Peyer's patch (tissue), 4 donors: Measurements from ENCODE around the gene CLDN5. TPM values are rescaled to one million over a fixed set of nuclear protein-coding genes. Genes with fewer than 3 reads are reported as not detected.
A peak's percentile ranks its signal among the peaks of the same experiment; 100 is the strongest.

Experiments used
- DNase-seq, 3 donors: peaks; one replicate each; pipeline ENCODE4 v3.0.0-alpha.2; 2017 to 2019
- H3K27ac ChIP-seq, 4 donors: fragments of 200-600 bp; sonication (generic); one replicate each; pipeline ENCODE4 v1.5.1; 2016 to 2019
- H3K27me3 ChIP-seq, 2 donors: fragments of 200-600 bp; sonication (generic); one replicate each; pipeline ENCODE4 v1.5.1; 2019
- H3K36me3 ChIP-seq, 3 donors: fragments of 200-600 bp; sonication (generic); one replicate each; pipeline ENCODE4 v1.5.1; 2016 to 2019
- H3K4me1 ChIP-seq, 4 donors: fragments of 200-600 bp; sonication (generic); one replicate each; pipeline ENCODE4 v1.5.1; 2016 to 2019
- H3K4me3 ChIP-seq, 4 donors: fragments of 200-600 bp; sonication (generic); 1 replicate in 3 of 4; 2 replicates in 1 of 4; pipeline ENCODE4 v1.5.1; 2016 to 2019; ENCODE audit warnings: mild to moderate bottlenecking in 1 of 4
- H3K9me3 ChIP-seq, 4 donors: fragments of 200-600 bp; sonication (generic); one replicate each; pipeline ENCODE4 v1.5.1; 2016 to 2019; ENCODE audit warnings: mild to moderate bottlenecking in 1 of 4
- CTCF ChIP-seq, 6 experiments: fragments of 450-650 bp in 4 of 6; fragments of 200-600 bp in 2 of 6; sonication (generic) in 1 of 6; IDR thresholded peaks; one replicate each; pipeline ENCODE4 v1.5.1; 2017 to 2019; ENCODE audit warnings: antibody characterized with exemption in 6 of 6, mild to moderate bottlenecking in 3 of 6, moderate library complexity in 1 of 6
- POLR2A ChIP-seq, 2 donors: fragments of 450-650 bp; IDR thresholded peaks; one replicate each; pipeline ENCODE4 v1.5.1; 2017; ENCODE audit warnings: antibody characterized with exemption in 2 of 2, mild to moderate bottlenecking in 2 of 2, moderate library complexity in 2 of 2
- total RNA-seq, 4 donors: library from RNA; depleted of rRNA; stranded (reverse); fragments of >200 nt; gene quantifications; one replicate each; pipeline ENCODE4 v1.1.0, GENCODE V29; 2016

Gene CLDN5
- total RNA-seq, 4 donors from 2014 or later, result 27.0 to 67.0 (median 34.1) TPM

- H3K4me3 ChIP-seq, result peak overlapping the region; percentile 76 to 93 (median 82)
- no peaks in the 10 kb centered on the region for H3K9me3 ChIP-seq
- H3K36me3 ChIP-seq, result peaks cover 0 to 2% (median 0%) of the 10 kb centered on the region in 3 donors
- TF ChIP-seq CTCF (IDR thresholded peaks at IDR 0.05), result no peak
- TF ChIP-seq POLR2A (IDR thresholded peaks at IDR 0.05), result no peak
- no peaks in the 10 kb centered on the region for H3K27me3 ChIP-seq
- DNase-seq, result no peak
- peaks cover 0 to 21% (median 6%) of the 10 kb centered on the region in 4 donors for H3K4me1 ChIP-seq
- H3K27ac ChIP-seq, result peak overlapping the region in 1 of 4 donors; percentile 85
Observed at GRCh38 chr22:19480173-19480568, 44.0 kb downstream of the CLDN5 start.

GRCh38 chr22:19479355-19480172 is 44.6 kb downstream of the CLDN5 start, which contains the start of gene CDC45:
TSS of gene CDC45 (plus strand) at chr22:19479920. CDS start at chr22:19479969, 49 bp downstream.
- peak; percentile 93 to 98 (median 95) for DNase-seq
- H3K27ac ChIP-seq, result peak within 1 kb of the TSS; percentile 85 to 96 (median 92)
- H3K9me3 ChIP-seq, result no peaks in the 10 kb centered on the region
- peaks cover 0 to 21% (median 6%) of the 10 kb centered on the region in 4 donors for H3K4me1 ChIP-seq
- peaks cover 0 to 8% (median 0%) of the 10 kb centered on the region in 3 donors for H3K36me3 ChIP-seq
- H3K4me3 ChIP-seq, result peak within 1 kb of the TSS; percentile 76 to 93 (median 82)
- TF ChIP-seq POLR2A (IDR thresholded peaks at IDR 0.05) (no peak), CTCF (IDR thresholded peaks at IDR 0.05) (no peak)
- H3K27me3 ChIP-seq, result no peaks in the 10 kb centered on the region

GRCh38 chr22:19478901-19479354 is 45.3 kb downstream of the CLDN5 start, which contains the start of gene UFD1:
TSS of gene UFD1 (minus strand) at chr22:19479193. CDS start at chr22:19479085, 108 bp downstream.
- H3K4me3 ChIP-seq, result peak within 1 kb of the TSS; percentile 76 to 93 (median 82)
- H3K27ac ChIP-seq, result peak within 1 kb of the TSS; percentile 85 to 96 (median 92)
- no peaks in the 10 kb centered on the region for H3K9me3 ChIP-seq
- peaks cover 0 to 15% (median 0%) of the 10 kb centered on the region in 3 donors for H3K36me3 ChIP-seq
- peak; percentile 64 to 90 (median 90) for DNase-seq
- no peaks in the 10 kb centered on the region for H3K27me3 ChIP-seq
- H3K4me1 ChIP-seq, result peaks cover 0 to 21% (median 6%) of the 10 kb centered on the region in 4 donors
- TF ChIP-seq POLR2A (IDR thresholded peaks at IDR 0.05) (peak in 1 of 2 donors; percentile 53), CTCF (IDR thresholded peaks at IDR 0.05) (peak in 1 of 6 experiments; percentile 7)

- Histone ChIP-seq H3K4me3 (peak overlapping the region; percentile 76 to 93 (median 82)), H3K36me3 (peaks cover 0 to 21% (median 0%) of the 10 kb centered on the region in 3 donors), H3K9me3 (no peaks in the 10 kb centered on the region), H3K27ac (peak overlapping the region; percentile 85 to 96 (median 92)), H3K27me3 (no peaks in the 10 kb centered on the region), H3K4me1 (peaks cover 0 to 21% (median 6%) of the 10 kb centered on the region in 4 donors)
- no peak for DNase-seq
- no peak for TF ChIP-seq CTCF (IDR thresholded peaks at IDR 0.05)
- TF ChIP-seq POLR2A (IDR thresholded peaks at IDR 0.05), result no peak
Observed at GRCh38 chr22:19478045-19478900, 45.9 kb downstream of the CLDN5 start.
